ENCODE results near the gene CYP27B1. TPM values are rescaled to one million over a fixed set of nuclear protein-coding genes. Genes with fewer than 3 reads are reported as not detected.

The CYP27B1 gene, protein sequence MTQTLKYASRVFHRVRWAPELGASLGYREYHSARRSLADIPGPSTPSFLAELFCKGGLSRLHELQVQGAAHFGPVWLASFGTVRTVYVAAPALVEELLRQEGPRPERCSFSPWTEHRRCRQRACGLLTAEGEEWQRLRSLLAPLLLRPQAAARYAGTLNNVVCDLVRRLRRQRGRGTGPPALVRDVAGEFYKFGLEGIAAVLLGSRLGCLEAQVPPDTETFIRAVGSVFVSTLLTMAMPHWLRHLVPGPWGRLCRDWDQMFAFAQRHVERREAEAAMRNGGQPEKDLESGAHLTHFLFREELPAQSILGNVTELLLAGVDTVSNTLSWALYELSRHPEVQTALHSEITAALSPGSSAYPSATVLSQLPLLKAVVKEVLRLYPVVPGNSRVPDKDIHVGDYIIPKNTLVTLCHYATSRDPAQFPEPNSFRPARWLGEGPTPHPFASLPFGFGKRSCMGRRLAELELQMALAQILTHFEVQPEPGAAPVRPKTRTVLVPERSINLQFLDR
- total RNA-seq: 1 to 10 TPM in 1 of 4 donors, under 1 TPM in 1, not detected in 2; 0.28 to 1.2 TPM

DNA sequence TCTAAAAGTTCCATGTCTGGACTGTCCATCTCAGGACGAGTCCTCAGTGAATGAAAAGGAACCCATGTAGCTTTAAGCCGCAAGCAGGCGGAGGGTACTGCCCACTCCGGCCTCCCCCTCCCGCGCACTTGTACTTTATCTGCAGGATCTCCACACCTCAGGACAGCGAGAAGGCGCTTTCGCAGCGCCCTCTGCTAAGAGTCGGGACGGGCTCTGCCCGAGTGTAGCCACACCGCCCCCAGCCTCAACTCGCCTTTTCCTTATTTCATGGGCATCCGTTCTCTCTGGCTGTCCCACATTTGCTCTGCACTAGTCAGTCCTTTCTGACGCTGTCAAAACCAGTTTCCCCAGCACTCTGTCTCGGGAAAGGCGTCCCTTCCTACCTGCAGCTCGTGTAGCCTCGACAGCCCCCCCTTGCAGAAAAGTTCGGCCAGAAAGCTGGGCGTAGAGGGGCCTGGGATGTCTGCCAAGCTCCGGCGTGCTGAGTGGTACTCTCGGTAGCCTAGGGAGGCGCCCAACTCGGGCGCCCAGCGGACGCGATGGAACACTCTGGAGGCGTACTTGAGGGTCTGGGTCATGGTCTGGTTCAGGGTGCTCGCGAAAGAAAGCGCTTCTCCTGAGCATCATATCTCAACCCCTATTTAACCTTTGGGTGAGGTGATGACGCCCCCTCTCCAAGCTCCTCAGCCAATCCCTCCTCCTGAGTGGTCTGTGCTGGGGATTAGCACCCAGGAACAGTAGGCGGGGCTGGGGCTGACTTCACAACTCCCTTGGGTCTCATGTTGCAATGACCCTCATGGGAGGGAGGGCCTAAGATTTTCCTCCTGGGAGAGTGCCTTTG lies at the start of gene CYP27B1:
Gene CYP27B1, minus strand, starts transcription at position 615 of the 841 bp plus-strand sequence. Its CDS starts 37 bp downstream, at position 578.
- intact Hi-C loops (cut with DNase I; ENCODE audit: low total_unique reads): no loop called here
- no peak for DNase-seq
- H3K27me3 ChIP-seq: peaks cover 24 to 26% of the 10 kb centered on the region in 2 donors

DNA sequence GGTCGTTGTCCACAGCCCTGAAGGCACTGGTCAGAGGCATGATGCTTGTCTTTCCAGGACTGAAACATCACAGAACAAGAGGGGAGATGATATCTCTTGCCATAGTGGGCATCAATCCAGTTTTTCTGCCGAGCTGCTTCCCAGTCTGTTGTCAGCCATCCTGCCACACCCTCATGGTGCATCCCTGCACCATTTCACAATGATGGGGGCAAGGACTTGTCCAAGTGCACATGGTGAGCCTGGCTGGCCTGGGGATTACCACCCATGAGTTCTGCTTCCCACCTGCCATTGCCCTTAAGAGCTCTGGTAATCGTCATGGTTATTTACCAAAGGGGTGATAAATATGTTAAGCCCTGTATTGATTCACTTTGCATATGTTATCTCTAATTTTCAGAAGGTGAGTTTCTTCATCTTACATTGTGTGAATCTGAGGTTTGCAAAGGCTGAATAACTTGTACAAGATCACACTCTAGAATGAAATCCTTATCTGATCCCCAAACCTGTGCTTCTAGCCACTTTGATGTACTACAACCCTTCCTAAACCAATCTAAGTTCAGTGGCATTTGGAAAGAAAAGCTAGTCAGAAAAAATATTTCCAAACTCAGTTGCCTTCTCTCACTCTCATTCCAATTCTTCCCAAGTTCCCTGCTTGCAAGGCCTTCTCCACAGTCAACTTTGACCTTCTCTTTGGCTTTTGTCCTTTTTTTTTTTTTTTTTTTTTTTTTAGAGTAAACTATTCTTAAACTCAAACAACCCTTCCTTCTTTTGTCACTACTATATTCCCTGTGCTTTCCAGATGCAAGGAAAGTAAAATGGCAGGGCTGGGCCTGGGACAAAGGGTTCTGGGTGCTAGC lies 49.4 kb upstream of the CYP27B1 start:
- Histone ChIP-seq H3K4me3 (no peak overlapping the region), H3K9me3 (no peaks in the 10 kb centered on the region), H3K27ac (peak overlapping the region; percentile 9 to 15), H3K36me3 (no peaks in the 10 kb centered on the region), H3K4me1 (peaks cover 0 to 14% of the 10 kb centered on the region in 2 donors), H3K27me3 (no peaks in the 10 kb centered on the region)
- intact Hi-C loops (cut with DNase I; ENCODE audit: low total_unique reads): no loop called here
- DNase-seq: no peak
- TF ChIP-seq, protein P1, sequence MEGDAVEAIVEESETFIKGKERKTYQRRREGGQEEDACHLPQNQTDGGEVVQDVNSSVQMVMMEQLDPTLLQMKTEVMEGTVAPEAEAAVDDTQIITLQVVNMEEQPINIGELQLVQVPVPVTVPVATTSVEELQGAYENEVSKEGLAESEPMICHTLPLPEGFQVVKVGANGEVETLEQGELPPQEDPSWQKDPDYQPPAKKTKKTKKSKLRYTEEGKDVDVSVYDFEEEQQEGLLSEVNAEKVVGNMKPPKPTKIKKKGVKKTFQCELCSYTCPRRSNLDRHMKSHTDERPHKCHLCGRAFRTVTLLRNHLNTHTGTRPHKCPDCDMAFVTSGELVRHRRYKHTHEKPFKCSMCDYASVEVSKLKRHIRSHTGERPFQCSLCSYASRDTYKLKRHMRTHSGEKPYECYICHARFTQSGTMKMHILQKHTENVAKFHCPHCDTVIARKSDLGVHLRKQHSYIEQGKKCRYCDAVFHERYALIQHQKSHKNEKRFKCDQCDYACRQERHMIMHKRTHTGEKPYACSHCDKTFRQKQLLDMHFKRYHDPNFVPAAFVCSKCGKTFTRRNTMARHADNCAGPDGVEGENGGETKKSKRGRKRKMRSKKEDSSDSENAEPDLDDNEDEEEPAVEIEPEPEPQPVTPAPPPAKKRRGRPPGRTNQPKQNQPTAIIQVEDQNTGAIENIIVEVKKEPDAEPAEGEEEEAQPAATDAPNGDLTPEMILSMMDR (IDR thresholded peaks at IDR 0.05): no peak
- no peak for TF ChIP-seq POLR2A (IDR thresholded peaks at IDR 0.05)

More for the DNA sequence above, at the start of gene CYP27B1:
- Histone ChIP-seq H3K36me3 (no peaks in the 10 kb centered on the region), H3K27ac (no peak within 1 kb of the TSS), H3K4me3 (peak within 1 kb of the TSS; percentile 3 to 5), H3K4me1 (peaks cover 0 to 16% of the 10 kb centered on the region in 2 donors), H3K9me3 (no peaks in the 10 kb centered on the region)
- TF ChIP-seq POLR2A (IDR thresholded peaks at IDR 0.05): no peak
- TF ChIP-seq, protein P1 (IDR thresholded peaks at IDR 0.05): no peak

DNA sequence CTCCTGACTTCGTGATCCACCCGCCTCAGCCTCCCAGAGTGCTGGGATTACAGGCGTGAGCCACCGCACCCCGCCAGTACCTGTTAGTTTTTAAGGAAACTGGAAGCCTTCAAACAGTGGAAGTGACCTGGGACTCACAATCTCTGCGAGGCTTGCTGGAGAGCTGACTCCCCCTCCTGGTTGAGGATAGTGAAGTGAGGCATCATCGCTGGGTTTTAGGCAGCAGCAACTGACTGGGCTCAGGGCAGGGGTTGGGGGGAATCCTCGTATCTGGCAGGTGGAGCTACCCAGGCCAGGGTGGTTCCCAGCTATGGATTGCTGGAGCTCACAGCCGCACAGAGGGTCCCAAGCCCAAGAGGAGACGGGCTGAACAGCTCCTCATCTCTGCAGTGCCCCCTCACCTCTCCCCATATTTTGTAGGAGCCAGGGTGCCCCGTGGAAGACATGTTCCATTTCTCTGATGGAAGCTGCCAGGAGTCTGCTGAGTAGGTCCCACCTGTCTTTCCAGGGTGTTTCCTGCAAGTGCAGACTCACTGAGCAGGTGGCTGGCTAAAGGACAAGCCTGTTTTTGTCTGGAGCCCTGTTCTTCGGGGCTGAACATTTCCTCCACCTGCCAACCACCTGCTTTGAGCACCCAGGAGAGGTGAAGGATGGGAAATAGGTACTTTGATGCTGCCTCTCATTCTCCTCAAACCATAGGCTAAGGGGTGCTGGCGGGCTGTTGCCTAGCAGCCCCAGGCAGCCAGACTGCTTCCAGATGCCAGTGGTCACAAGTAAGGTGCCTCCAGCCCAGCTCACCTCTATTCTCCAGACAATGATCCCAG lies 48.5 kb upstream of the CYP27B1 start:
- Histone ChIP-seq H3K27me3 (no peaks in the 10 kb centered on the region), H3K4me3 (no peak overlapping the region), H3K36me3 (no peaks in the 10 kb centered on the region), H3K4me1 (peaks cover 0 to 14% of the 10 kb centered on the region in 2 donors), H3K9me3 (no peaks in the 10 kb centered on the region), H3K27ac (peak overlapping the region in 1 of 2 donors; percentile 28)
- DNase-seq: no peak
- intact Hi-C loops (cut with DNase I; ENCODE audit: low total_unique reads): no loop called here
- TF ChIP-seq, protein P1 (IDR thresholded peaks at IDR 0.05): no peak
- no peak for TF ChIP-seq POLR2A (IDR thresholded peaks at IDR 0.05)

DNA sequence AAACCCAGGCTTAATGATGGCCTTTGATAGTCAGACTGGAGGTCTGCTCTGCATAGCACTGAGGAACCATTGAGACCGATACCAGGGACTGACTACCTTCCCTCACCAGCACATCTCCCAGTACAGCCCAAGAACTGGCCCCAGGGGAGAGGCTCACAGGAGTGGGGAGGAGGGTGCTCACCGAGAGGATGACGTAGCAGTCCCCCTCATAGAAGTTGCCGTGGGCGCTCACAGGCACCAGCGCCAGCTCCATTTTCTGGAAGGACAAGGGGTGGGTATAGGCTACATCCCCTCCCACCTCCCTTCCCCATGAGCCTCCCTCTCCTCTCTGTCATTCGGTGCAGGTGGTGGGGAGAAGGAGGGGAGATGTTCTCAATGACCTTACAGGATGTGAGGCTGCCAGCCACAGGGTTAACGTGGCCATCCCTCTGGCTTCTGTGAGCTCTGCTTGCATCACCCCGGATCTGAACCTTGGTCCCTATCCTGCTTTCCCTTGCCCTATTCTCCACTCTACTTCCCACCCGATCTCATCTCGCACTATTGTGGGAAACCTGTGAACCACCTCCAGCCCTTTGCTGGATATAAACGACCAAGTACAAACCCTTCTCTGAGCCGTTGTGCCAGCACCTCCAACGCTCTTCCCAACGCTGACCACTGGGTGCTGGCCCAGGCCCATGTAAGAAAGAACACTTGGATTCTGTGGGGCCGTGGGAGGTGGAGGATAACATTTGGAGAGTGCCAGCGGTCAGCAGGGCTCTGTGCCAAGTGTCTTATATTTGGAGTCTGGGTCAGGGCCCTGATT lies 47.3 kb upstream of the CYP27B1 start:
- H3K27ac ChIP-seq: peak overlapping the region in 1 of 2 donors; percentile 43

More for the DNA sequence above, 47.3 kb upstream of the CYP27B1 start:
- H3K36me3 ChIP-seq: no peaks in the 10 kb centered on the region
- H3K9me3 ChIP-seq: no peaks in the 10 kb centered on the region
- H3K27me3 ChIP-seq: no peaks in the 10 kb centered on the region
- peaks cover 0 to 14% of the 10 kb centered on the region in 2 donors for H3K4me1 ChIP-seq
- peak; percentile 44 to 58 for DNase-seq
- TF ChIP-seq POLR2A (IDR thresholded peaks at IDR 0.05): no peak
- TF ChIP-seq, protein P1 (IDR thresholded peaks at IDR 0.05): peak in 2 of 4 experiments; percentile 5 to 15
- intact Hi-C loops (cut with DNase I; ENCODE audit: low total_unique reads): no loop called here
- no peak overlapping the region for H3K4me3 ChIP-seq

All from uterus (tissue), 4 donors.